Esophagus (tissue), 2 donors: ENCODE measurements around the gene PLIN4. TPM values are rescaled to one million over a fixed set of nuclear protein-coding genes. Genes with fewer than 3 reads are reported as not detected.
A peak's percentile ranks its signal among the peaks of the same experiment; 100 is the strongest.
"Not testable (repeated sequence)": the region's sequence is repeated elsewhere in the genome, so short reads cannot be mapped to it uniquely, and the experiment has no call there.

Source experiments
- H3K27ac ChIP-seq, 2 donors: one replicate each; pipeline ENCODE4 v1.5.1; 2013; ENCODE audit warnings: low read depth in 2 of 2, mild to moderate bottlenecking in 2 of 2, inconsistent platforms in 1 of 2, low read length in 1 of 2, moderate library complexity in 1 of 2
- H3K27me3 ChIP-seq, 2 donors: one replicate each; pipeline ENCODE4 v1.6.1; 2013; ENCODE audit warnings: low read length in 2 of 2, control low read depth in 1 of 2, mild to moderate bottlenecking in 1 of 2; ENCODE audit not compliant: insufficient read depth in 2 of 2, control insufficient read depth in 1 of 2
- H3K36me3 ChIP-seq, 2 donors: one replicate each; pipeline ENCODE4 v1.6.1; 2013; ENCODE audit warnings: low read length in 1 of 2; ENCODE audit not compliant: control insufficient read depth in 2 of 2, insufficient read depth in 2 of 2
- H3K4me1 ChIP-seq, 2 donors: one replicate each; pipeline ENCODE4 v1.6.1; 2013; ENCODE audit warnings: low read length in 1 of 2; ENCODE audit not compliant: control insufficient read depth in 2 of 2, insufficient read depth in 2 of 2
- H3K4me3 ChIP-seq, 2 donors: one replicate each; pipeline ENCODE4 v1.5.1; 2013; ENCODE audit warnings: low read length in 2 of 2, mild to moderate bottlenecking in 2 of 2, low read depth in 1 of 2, moderate library complexity in 1 of 2
- H3K9me3 ChIP-seq, 2 donors: one replicate each; pipeline ENCODE4 v1.6.1; 2013; ENCODE audit warnings: mild to moderate bottlenecking in 2 of 2, low read depth in 1 of 2, low read length in 1 of 2, moderate library complexity in 1 of 2; ENCODE audit not compliant: control insufficient read depth in 2 of 2, insufficient read depth in 1 of 2
- WGBS, 2 donors: extraction: QIAGEN DNeasy Blood & Tissue Kit; methylation state at CpG; one replicate each; pipeline ENCODE4 v1.1.7; 2013; 5-methylcytosine and 5-hydroxymethylcytosine counted together
- polyA plus RNA-seq, 2 donors: library from polyadenylated mRNA; stranded (reverse); fragments of 200-250 nt; gene quantifications; one replicate each; pipeline ENCODE4 v1.2.3, GENCODE V29; 2013
- donor health status: healthy with polysubstance abuse.
- donor health status: Bipolar disorder and iron deficiency.

The PLIN4 gene
- polyA plus RNA-seq, 2 donors, result 2.8 to 4.1 TPM

DNA sequence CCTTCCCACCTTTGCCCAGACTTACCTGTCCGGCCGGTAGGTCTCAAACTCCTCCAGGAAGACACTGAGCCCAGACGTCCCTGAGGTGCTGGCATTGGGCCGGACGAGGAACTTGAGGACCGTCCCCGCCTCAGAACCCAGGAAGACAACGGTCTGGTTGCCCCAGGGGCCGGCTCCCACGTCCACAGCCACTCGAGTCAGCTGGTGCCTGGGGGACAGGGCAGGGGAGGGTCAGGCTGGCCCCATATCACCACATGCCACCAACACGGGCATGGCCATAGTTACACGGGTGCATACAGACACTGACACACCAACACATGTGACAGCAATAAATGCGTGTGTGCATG lies 29.9 kb upstream of the PLIN4 start:
- 66 to 70% methylated on average over 14 of the region's 14 CpGs for WGBS, 2 donors

GRCh38 chr19:4547303-4548237 lies 29.3 kb upstream of the PLIN4 start:
- Histone ChIP-seq H3K27me3 (no peaks in the 10 kb centered on the region), H3K4me1 (no peaks in the 10 kb centered on the region), H3K9me3 (no peaks in the 10 kb centered on the region), H3K27ac (no peak overlapping the region), H3K36me3 (no peaks in the 10 kb centered on the region), H3K4me3 (no peak overlapping the region)
- 61 to 66% methylated on average over 31 to 32 of the region's 32 CpGs for WGBS, 2 donors

More for the DNA sequence above, 29.9 kb upstream of the PLIN4 start:
- no peak overlapping the region for H3K27ac ChIP-seq
- no peaks in the 10 kb centered on the region for H3K9me3 ChIP-seq
- no peaks in the 10 kb centered on the region for H3K4me1 ChIP-seq
- no peak overlapping the region for H3K4me3 ChIP-seq
- no peaks in the 10 kb centered on the region for H3K27me3 ChIP-seq
- no peaks in the 10 kb centered on the region for H3K36me3 ChIP-seq

- H3K4me1 ChIP-seq, result no peaks in the 10 kb centered on the region
- H3K27me3 ChIP-seq, result no peaks in the 10 kb centered on the region
- H3K9me3 ChIP-seq, result no peaks in the 10 kb centered on the region
- no peak overlapping the region for H3K27ac ChIP-seq
- no peak overlapping the region for H3K4me3 ChIP-seq
- 95% methylated on average over 38 to 87 of the region's 87 CpGs for WGBS, 2 donors
- H3K36me3 ChIP-seq, result no peaks in the 10 kb centered on the region
Measured at GRCh38 chr19:4543842-4544647, 25.8 kb upstream of the PLIN4 start.

- Histone ChIP-seq H3K4me1 (no peaks in the 10 kb centered on the region), H3K27me3 (no peaks in the 10 kb centered on the region), H3K4me3 (no peak overlapping the region), H3K36me3 (no peaks in the 10 kb centered on the region), H3K9me3 (no peaks in the 10 kb centered on the region), H3K27ac (no peak overlapping the region)
- WGBS, 2 donors, result 76 to 79% methylated on average over 75 to 77 of the region's 77 CpGs
Measured at GRCh38 chr19:4542896-4543841, 24.9 kb upstream of the PLIN4 start.

GRCh38 chr19:4541806-4542145 lies 23.5 kb upstream of the PLIN4 start:
- H3K27ac ChIP-seq, result not testable (repeated sequence)

GRCh38 chr19:4541114-4541805 lies 23.0 kb upstream of the PLIN4 start:
- Histone ChIP-seq H3K9me3 (no peaks in the 10 kb centered on the region), H3K27me3 (no peaks in the 10 kb centered on the region), H3K4me3 (no peak overlapping the region), H3K36me3 (no peaks in the 10 kb centered on the region), H3K4me1 (peaks cover 0 to 2% of the 10 kb centered on the region in 2 donors), H3K27ac (no peak overlapping the region)
- WGBS, 2 donors, result 81% methylated on average over 12 of the region's 12 CpGs

More at GRCh38 chr19:4541806-4542145, 23.5 kb upstream of the PLIN4 start:
- not testable (repeated sequence) for H3K27me3 ChIP-seq, H3K9me3 ChIP-seq, H3K4me1 ChIP-seq, H3K36me3 ChIP-seq, H3K4me3 ChIP-seq
- 90 to 92% methylated on average over 12 of the region's 12 CpGs for WGBS, 2 donors

DNA sequence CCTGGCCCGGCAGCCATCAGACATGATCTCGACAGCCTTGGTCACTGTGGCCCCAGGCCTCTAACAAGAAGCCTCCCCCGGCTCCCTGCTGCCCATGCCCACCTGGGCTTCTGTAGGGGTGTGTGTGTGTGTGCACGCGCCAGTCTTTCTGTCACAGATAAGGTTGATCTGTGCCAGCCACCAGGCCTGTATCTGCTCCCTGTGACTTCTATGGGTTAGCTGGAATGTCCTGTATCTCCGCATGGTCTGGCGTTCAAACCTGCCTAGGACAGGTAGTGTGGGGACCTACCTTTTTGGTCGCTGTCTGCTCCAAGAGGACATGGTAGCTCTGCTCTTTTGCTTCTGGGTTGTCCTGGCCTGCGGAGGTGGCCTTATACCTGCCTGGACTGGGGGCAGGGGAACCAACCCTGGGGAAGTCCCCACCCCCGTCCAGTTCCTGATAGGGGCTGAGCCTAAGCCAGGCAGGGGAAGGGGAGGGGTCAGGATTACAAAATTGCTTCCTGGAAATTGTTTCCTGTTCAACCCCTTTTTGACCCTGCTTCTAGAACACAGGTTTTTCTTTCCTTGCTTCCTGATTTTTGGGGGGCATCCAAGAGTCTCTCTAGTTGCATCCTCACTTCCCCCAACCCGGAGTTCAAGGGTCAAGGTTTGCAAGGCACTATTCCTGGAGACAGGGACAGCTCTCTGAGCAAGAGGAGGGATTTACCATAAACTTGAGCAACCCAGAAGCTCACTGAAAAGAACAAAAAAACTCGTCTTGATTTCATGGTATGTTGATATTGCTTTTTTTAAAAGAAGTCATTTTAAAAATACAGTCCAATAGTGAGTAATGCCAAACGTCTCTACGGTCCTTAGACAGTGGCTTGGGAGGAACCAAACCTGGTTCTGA lies 21.7 kb upstream of the PLIN4 start, which contains the start of gene LRG1:
TSS of gene LRG1 (minus strand) at position 344 of the 889 bp plus-strand sequence. CDS start at position 321, 23 bp downstream.
- Histone ChIP-seq H3K9me3 (no peaks in the 10 kb centered on the region), H3K27ac (peak within 1 kb of the TSS; percentile 14 to 66), H3K36me3 (no peaks in the 10 kb centered on the region), H3K4me1 (peaks cover 2 to 6% of the 10 kb centered on the region in 2 donors), H3K27me3 (no peaks in the 10 kb centered on the region), H3K4me3 (peak within 1 kb of the TSS; percentile 21 to 25)
- WGBS, 2 donors, result 39 to 52% methylated on average over 14 of the region's 14 CpGs

DNA sequence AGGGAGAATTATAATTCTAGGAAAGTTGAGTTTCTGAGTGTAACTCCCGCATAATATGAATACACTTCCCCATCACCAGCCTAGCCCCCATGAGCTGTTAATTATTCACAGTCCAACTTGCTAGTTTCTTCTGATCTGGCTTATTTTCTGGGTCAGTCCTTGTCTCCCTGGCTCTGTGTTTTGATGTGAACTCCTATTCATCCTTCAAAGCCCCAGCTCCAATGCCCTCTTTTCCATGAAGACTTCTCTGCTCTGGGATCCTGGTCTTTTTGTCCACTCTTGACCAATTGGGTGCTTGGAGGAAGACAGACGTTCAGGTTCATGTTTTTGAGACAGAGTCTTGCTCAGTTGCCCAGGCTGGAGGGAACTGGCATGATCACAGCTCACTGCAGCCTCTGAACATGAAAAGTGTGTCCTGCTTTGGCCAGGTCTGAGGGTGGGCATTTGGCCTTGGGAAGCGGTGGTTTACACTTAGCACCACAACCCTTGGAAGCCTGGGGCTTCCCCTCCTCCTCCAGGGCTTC lies 20.9 kb upstream of the PLIN4 start:
- H3K4me1 ChIP-seq, result peaks cover 2 to 6% of the 10 kb centered on the region in 2 donors
- WGBS, 2 donors, result 76 to 87% methylated on average over 3 of the region's 3 CpGs
- no peaks in the 10 kb centered on the region for H3K36me3 ChIP-seq
- peak overlapping the region; percentile 21 to 25 for H3K4me3 ChIP-seq
- H3K9me3 ChIP-seq, result no peaks in the 10 kb centered on the region
- H3K27ac ChIP-seq, result peak overlapping the region in 1 of 2 donors; percentile 66
- H3K27me3 ChIP-seq, result no peaks in the 10 kb centered on the region
